ENCODE measurements around the gene NUP210.

- TF ChIP-seq EZH2 (IDR thresholded peaks at IDR 0.05): no peak
- TF ChIP-seq POLR2AphosphoS5 (IDR thresholded peaks at IDR 0.05; ENCODE audit: borderline replicate concordance, low read depth, low read length): no peak
Measured at GRCh38 chr3:13358643-13359042, 61.5 kb downstream of the NUP210 start.

All from SK-N-MC (cell line).